Activated gamma-delta T cell treated with Interleukin-2 at 50 U/mL for 16 hours (primary cell): ENCODE measurements around the gene COL4A5.

Experiments used
- DNase-seq: peaks from one replicate; pipeline ENCODE4 v3.0.0-alpha.2; 2020

Gene COL4A5

GRCh38 chrX:108642273-108642628, 202.6 kb downstream of the COL4A5 start:
- no peak for DNase-seq

- DNase-seq: no peak
Observed at GRCh38 chrX:108664701-108665100, 225.1 kb downstream of the COL4A5 start.

- DNase-seq: no peak
Observed at GRCh38 chrX:108666101-108666500, 226.5 kb downstream of the COL4A5 start.

- no peak for DNase-seq
Observed at GRCh38 chrX:108671526-108671925, 231.9 kb downstream of the COL4A5 start.

GRCh38 chrX:108696690-108697089, 257.1 kb downstream of the COL4A5 start:
- DNase-seq: no peak

- no peak for DNase-seq
Observed at GRCh38 chrX:108699368-108699767, 259.7 kb downstream of the COL4A5 start.

GRCh38 chrX:108701633-108702032, 262.0 kb downstream of the COL4A5 start:
- no peak for DNase-seq

- no peak for DNase-seq
Observed at GRCh38 chrX:108702530-108702929, 262.9 kb downstream of the COL4A5 start.

- DNase-seq: no peak
Observed at GRCh38 chrX:108704839-108705238, 265.2 kb downstream of the COL4A5 start.

GRCh38 chrX:108712886-108713285, 273.2 kb downstream of the COL4A5 start:
- DNase-seq: no peak

- no peak for DNase-seq
Observed at GRCh38 chrX:108722561-108722960, 282.9 kb downstream of the COL4A5 start.

GRCh38 chrX:108726748-108727147, 287.1 kb downstream of the COL4A5 start:
- no peak for DNase-seq

- DNase-seq: no peak
Observed at GRCh38 chrX:108731153-108731552, 291.5 kb downstream of the COL4A5 start.

GRCh38 chrX:108732630-108733321, 293.1 kb downstream of the COL4A5 start:
- DNase-seq: no peak

GRCh38 chrX:108734426-108734825, 294.8 kb downstream of the COL4A5 start:
- no peak for DNase-seq

GRCh38 chrX:108735091-108735678, 295.5 kb downstream of the COL4A5 start:
- DNase-seq: no peak

- no peak for DNase-seq
Observed at GRCh38 chrX:108735679-108736508, 296.3 kb downstream of the COL4A5 start.

- no peak for DNase-seq
Observed at GRCh38 chrX:108736509-108737479, 297.2 kb downstream of the COL4A5 start, which contains the start of gene IRS4. Gene IRS4 (minus strand): TSS chrX:108736563.

- no peak for DNase-seq
Observed at GRCh38 chrX:108737754-108738153, 298.1 kb downstream of the COL4A5 start.

GRCh38 chrX:108740299-108740774, 300.7 kb downstream of the COL4A5 start:
- no peak for DNase-seq
